Testis (tissue), 2 donors: Measurements from ENCODE around the gene SLC34A1.

Experiments used
- POLR2A ChIP-seq: fragments of 450-650 bp; IDR thresholded peaks from one replicate; pipeline ENCODE4 v1.6.1; 2017; ENCODE audit warnings: antibody characterized with exemption, mild to moderate bottlenecking, moderate library complexity
- TF ChIP-seq, protein P1 (sequence below), 3 experiments: fragments of 450-650 bp in 2 of 3; fragments of 200-600 bp in 1 of 3; sonication (generic) in 1 of 3; IDR thresholded peaks; one replicate each; pipeline ENCODE4 v1.5.1; 2016 to 2019; ENCODE audit warnings: antibody characterized with exemption in 3 of 3, mild to moderate bottlenecking in 2 of 3, moderate library complexity in 1 of 3

DNA sequence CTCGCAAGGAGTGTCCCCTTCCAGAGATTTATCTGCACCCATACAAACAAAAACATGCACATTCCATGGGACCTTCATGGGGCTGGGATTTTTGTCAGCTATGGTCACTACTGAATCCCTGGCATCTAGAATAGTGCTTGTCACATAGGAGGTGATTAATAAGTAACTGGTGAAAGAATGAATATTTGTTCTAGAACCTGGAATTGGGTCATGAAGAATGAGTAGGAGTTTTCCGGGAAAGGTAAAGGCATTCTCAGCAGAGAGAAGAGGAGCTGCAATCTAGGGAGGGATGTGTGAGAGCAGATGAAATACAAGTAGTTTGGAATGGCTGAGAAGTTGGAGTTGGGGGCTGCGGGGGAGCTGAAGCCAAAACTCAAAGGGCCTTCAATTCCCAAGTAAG lies 30.0 kb upstream of the SLC34A1 start:
- no peak for TF ChIP-seq POLR2A
- TF ChIP-seq, protein P1, sequence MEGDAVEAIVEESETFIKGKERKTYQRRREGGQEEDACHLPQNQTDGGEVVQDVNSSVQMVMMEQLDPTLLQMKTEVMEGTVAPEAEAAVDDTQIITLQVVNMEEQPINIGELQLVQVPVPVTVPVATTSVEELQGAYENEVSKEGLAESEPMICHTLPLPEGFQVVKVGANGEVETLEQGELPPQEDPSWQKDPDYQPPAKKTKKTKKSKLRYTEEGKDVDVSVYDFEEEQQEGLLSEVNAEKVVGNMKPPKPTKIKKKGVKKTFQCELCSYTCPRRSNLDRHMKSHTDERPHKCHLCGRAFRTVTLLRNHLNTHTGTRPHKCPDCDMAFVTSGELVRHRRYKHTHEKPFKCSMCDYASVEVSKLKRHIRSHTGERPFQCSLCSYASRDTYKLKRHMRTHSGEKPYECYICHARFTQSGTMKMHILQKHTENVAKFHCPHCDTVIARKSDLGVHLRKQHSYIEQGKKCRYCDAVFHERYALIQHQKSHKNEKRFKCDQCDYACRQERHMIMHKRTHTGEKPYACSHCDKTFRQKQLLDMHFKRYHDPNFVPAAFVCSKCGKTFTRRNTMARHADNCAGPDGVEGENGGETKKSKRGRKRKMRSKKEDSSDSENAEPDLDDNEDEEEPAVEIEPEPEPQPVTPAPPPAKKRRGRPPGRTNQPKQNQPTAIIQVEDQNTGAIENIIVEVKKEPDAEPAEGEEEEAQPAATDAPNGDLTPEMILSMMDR (IDR thresholded peaks at IDR 0.05), result no peak
